ENCODE data around the gene POLR1H.

The POLR1H gene

GRCh38 chr6:30093951-30094661, 33.0 kb downstream of the POLR1H start:
- no peak for DNase-seq (ENCODE audit: low read depth in 4 of 4, low spot score in 1 of 4)

DNA sequence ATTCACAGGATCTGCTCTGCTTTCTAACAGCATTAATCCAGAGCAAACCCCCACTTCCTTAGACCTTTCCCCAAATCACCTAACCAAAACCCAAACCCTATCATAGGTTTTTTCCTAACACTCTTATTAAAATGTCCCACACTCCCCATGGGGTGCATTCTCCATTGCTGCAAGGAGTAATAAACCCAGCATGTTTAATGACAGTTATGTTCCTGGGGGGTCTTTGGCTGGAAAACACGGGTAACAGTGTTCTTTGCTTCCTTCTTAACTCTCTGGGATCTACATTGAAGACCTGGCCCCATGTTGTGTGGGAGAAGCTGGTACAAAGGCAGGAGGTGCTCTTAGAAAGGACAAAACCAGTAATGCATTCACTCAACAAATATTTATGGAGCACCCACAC, 35.8 kb downstream of the POLR1H start:
- DNase-seq (ENCODE audit: low read depth in 4 of 4, low spot score in 1 of 4), result no peak

GRCh38 chr6:30097902-30098768, 37.1 kb downstream of the POLR1H start:
- no peak for DNase-seq (ENCODE audit: low read depth in 4 of 4, low spot score in 1 of 4)

DNA sequence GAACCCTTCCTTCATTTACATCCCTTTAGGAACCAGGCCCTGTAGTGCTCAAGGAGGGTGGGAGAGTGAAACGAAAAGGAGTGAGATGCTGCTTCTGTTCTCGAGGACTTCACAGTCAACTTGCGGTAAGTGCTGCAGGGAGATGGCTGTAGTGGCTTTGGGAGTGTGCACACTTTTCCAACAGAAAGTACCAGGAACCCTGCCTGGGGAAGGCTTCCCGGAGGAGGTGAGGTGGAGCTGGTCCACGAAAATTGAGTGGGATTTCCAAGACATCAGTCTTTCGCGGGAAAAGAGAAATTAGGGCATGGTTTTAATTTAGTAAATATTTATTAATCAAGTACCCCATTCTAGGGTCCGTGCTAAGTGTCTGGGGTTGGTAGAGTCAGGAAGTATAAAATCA, 39.1 kb downstream of the POLR1H start:
- no peak for DNase-seq (ENCODE audit: low read depth in 4 of 4, low spot score in 1 of 4)

GRCh38 chr6:30100585-30101443, 39.7 kb downstream of the POLR1H start:
- DNase-seq (ENCODE audit: low read depth in 4 of 4, low spot score in 1 of 4), result no peak

- DNase-seq (ENCODE audit: low read depth in 4 of 4, low spot score in 1 of 4), result peak; percentile 33 to 71 (median 43)
These were observed 40.7 kb downstream of the POLR1H start for GRCh38 chr6:30101444-30102413.

DNA sequence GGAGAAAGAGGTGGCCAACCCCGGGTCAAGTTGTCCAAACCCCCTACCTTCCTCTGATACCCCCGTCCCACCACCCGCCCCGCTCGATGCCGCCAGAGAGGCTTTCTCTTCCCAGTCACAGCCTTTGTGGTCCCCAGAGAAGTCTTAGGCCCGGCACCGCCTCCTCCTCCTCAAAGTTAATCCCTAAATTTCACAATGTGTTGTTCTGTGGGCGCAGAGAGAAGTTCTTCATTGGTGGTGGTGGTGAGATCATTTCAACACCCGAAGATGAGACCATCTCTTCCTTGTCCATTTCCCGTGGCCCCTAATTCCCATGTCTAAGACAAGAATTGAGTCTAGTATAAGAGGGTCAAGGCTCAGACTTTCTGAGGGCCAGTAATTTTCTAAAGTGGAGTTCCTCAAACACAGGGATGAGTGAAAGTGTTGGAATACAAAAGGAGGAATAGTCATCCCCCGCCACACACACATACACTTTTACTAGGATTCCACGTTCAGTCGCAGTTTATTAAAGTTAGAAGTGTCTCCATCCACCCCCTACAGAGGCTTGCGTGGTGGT, 41.4 kb downstream of the POLR1H start:
- no peak for DNase-seq (ENCODE audit: low read depth in 4 of 4, low spot score in 1 of 4)

- peak; percentile 63 to 73 (median 68) for DNase-seq (ENCODE audit: low read depth in 4 of 4, low spot score in 1 of 4)
These were observed 42.2 kb downstream of the POLR1H start for GRCh38 chr6:30102970-30103871.

DNA sequence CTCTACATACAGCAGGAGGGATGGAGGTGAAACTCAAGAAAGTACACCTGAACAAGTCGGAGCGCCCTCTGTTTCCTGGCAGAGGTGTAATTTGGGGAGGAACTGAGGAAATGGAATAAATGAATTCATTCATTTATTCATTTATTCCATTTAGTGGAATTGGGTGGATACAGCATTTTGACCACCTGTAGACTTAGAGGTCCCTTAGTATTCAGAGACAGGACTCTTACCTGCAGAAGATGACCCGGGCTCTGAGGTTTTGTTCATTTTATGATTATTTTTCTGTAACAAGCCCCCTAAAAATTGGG, 42.8 kb downstream of the POLR1H start:
- DNase-seq (ENCODE audit: low read depth in 4 of 4, low spot score in 1 of 4), result no peak

GRCh38 chr6:30104661-30105060, 43.6 kb downstream of the POLR1H start:
- DNase-seq (ENCODE audit: low read depth in 4 of 4, low spot score in 1 of 4), result no peak

- DNase-seq (ENCODE audit: low read depth in 4 of 4, low spot score in 1 of 4), result no peak
These were observed 50.3 kb downstream of the POLR1H start for GRCh38 chr6:30111266-30111856.

DNA sequence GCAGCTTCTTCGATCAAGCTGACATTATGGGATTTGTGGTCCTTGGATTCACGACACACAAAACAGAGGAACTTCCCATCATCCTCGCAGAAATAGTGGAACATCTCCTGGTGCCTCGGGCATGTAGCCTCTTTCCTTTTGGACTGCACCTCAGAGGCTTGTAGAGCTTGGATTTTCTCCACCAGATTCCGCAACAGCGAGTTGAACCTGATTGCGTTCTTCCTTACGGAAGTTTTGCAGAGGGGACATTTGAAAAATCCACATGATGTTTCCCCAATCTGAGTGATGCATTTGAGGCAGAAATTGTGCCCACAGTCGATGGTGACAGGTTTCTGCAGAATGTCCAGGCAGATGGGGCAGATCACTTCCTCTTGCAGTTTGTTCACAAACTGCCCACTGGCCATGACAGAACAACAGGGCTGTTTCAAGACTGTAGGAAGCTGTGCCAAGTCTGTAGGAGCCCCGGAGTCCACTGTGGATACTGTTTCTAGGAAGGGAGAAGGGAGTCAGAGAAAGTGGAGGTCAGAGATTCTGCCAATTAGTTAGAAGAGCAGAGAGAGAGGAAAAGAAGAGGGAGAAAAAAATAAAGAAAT, 51.4 kb downstream of the POLR1H start:
- no peak for DNase-seq (ENCODE audit: low read depth in 4 of 4, low spot score in 1 of 4)

- DNase-seq (ENCODE audit: low read depth in 4 of 4, low spot score in 1 of 4), result no peak
These were observed 52.1 kb downstream of the POLR1H start, which contains the start of gene TRIM31 for GRCh38 chr6:30113003-30113759. Gene TRIM31, minus strand, starts transcription at chr6:30113090. Its CDS starts 285 bp downstream, at chr6:30112805.

DNA sequence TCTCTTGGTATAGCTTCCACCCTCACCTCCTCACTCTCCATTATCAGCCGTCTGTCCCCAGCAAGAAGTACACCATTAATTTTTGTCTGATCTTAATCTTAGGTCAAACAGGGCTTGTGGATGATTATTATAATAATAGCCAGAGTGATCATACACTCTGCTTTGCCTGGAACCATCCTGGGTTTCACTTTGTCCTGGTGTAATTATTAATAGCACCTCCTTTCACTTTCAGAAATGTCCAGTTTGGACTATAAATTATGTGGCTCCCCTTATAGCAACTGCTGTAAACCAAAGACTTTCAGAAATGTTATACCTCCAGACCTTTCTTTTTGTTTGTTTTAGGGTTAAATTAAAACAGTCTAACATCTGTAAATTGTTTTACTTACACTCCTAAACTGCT, 52.8 kb downstream of the POLR1H start:
- DNase-seq (ENCODE audit: low read depth in 4 of 4, low spot score in 1 of 4), result no peak
